HFF-Myc (cell line): ENCODE measurements around the gene DOCK4.

Experiments
- DNase-seq: peaks from one replicate; pipeline ENCODE4 v3.0.0-alpha.2; 2011; ENCODE audit warnings: low read depth; ENCODE audit errors: extremely low read depth
- H3K4me3 ChIP-seq: replicated peaks from 2 replicates; pipeline ENCODE4 v1.5.1; 2011; ENCODE audit warnings: low read depth, mild to moderate bottlenecking, control low read depth, low read length
- TF ChIP-seq, protein P1 (sequence below): IDR thresholded peaks from 2 replicates; pipeline ENCODE4 v1.5.1; 2012; ENCODE audit warnings: mild to moderate bottlenecking, low read depth, low read length, control low read depth; ENCODE audit errors: missing control alignments

Gene DOCK4

DNA sequence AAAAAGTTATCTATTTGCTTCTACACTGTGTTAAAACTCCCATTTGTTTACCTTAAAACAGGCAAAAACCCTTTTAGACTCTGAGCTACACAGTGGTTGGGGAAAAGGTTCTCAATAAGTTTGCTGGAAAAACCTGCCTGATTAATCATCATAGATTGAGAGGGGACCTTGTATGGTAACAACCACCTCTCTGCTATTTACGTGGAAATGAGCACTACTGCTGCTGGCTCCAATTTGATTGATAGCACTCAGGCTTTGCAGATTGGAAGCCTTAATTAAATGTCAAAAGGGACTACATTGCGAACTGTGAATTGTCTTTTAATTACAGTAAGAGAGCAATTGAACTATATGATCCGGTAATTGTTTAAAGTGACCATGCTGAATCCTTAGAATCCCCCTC is 525.0 kb downstream of the DOCK4 start:
- DNase-seq = no peak
- TF ChIP-seq, protein P1, sequence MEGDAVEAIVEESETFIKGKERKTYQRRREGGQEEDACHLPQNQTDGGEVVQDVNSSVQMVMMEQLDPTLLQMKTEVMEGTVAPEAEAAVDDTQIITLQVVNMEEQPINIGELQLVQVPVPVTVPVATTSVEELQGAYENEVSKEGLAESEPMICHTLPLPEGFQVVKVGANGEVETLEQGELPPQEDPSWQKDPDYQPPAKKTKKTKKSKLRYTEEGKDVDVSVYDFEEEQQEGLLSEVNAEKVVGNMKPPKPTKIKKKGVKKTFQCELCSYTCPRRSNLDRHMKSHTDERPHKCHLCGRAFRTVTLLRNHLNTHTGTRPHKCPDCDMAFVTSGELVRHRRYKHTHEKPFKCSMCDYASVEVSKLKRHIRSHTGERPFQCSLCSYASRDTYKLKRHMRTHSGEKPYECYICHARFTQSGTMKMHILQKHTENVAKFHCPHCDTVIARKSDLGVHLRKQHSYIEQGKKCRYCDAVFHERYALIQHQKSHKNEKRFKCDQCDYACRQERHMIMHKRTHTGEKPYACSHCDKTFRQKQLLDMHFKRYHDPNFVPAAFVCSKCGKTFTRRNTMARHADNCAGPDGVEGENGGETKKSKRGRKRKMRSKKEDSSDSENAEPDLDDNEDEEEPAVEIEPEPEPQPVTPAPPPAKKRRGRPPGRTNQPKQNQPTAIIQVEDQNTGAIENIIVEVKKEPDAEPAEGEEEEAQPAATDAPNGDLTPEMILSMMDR = no peak
- H3K4me3 ChIP-seq = no peak overlapping the region

DNA sequence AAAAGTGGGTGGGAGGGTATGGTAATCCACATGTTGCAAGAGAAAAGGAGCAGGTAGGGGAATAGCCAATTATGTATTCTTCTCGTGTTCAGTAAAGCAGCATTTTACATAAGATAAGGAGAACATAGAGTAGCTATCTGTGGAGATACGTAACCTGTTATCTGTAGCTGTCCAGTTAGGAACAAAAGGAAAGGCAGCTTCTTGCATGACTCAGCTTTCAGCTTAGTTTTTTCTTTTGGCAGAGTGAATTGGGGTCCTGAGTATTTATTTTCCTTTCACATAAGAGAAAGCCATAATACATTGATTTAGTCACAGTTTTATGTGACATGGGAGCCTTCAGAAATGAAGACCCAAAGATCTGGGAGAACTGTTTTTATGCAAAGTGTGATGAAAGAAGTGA is 527.2 kb downstream of the DOCK4 start:
- TF ChIP-seq, protein P1 = no peak
- no peak overlapping the region for H3K4me3 ChIP-seq
- no peak for DNase-seq

DNA sequence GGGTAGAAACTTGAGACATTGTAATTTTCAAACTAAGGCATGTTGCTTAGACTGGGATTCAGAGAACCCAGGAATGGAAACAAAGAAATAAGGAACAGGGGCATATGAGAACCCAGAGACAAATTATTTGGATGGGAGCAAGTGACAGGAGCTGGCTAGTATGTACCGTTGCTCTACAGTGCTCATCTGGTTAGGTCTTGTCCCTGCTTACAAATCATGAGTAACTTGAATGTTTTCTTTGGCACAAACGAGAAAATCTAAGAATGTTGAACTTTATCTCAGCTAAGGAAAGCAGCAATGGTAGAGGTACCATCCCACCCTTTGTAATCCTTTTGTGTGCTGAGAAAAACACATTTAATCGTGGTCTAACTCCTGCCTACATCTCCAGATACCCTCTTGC is 527.9 kb downstream of the DOCK4 start:
- no peak for DNase-seq
- TF ChIP-seq, protein P1 = no peak
- no peak overlapping the region for H3K4me3 ChIP-seq

DNA sequence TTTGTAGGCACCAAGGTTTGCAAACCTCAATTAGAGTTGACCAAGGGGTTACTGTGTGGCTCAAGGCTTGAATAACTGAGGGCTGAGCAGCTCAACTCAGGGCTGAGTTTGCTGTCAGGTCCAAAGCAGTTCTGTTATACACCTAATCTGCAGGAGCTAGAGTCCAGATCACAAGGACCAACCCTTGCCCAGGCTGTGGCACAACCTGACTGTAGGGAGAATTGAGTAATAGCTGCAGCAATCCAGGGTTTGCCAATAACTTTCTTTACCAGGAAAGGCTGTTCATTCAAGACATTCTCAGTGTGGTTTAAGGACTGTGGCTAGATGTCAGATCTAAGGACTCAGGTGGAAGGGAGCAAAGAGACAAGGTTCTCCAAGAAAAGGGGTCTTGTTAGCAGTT is 528.4 kb downstream of the DOCK4 start:
- no peak for DNase-seq
- TF ChIP-seq, protein P1 = no peak

DNA sequence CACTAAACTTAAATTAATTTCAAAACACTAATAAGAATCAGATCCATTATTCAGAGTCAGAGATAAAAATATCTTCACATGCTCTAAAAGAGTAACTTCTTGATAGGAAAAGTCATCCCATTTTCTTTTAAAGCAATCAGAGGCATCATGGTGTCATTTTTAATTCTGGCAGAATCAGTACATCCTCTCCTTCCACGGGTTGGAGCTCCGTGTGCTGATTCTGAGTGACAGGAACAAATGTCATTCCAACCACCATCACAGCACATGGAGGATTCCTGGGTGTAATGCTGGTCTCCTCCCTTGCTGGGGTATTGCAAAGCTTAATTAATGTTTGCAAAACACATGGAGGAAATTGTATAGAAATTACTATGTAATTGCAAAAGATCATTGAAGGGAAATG is 529.4 kb downstream of the DOCK4 start:
- TF ChIP-seq, protein P1 = no peak
- no peak overlapping the region for H3K4me3 ChIP-seq
- DNase-seq = no peak

More for the DNA sequence above, 528.4 kb downstream of the DOCK4 start:
- no peak overlapping the region for H3K4me3 ChIP-seq
